Epithelial cell of proximal tubule (primary cell): ENCODE results near the gene CLEC6A. TPM values are rescaled to one million over a fixed set of nuclear protein-coding genes. Genes with fewer than 3 reads are reported as not detected.

Experiments used
- DNase-seq: peaks from one replicate; pipeline ENCODE4 v3.0.0-alpha.2; 2011; ENCODE audit warnings: low read depth
- H3K4me3 ChIP-seq: 2 replicates; pipeline ENCODE4 v1.5.1; 2011; ENCODE audit warnings: low read depth, mild to moderate bottlenecking, low read length
- total RNA-seq: library from RNA; depleted of rRNA; stranded (reverse); fragments of >200 nt; gene quantifications from 2 replicates; pipeline ENCODE4 v1.2.3, GENCODE V29; 2015
- TF ChIP-seq, protein P1 (sequence below): conservative IDR thresholded peaks from 2 replicates; pipeline ENCODE4 v1.5.1; 2012; ENCODE audit warnings: low read depth, mild to moderate bottlenecking, low read length

CLEC6A gene
- total RNA-seq, 1 donor from 2014 or later = not detected

DNA sequence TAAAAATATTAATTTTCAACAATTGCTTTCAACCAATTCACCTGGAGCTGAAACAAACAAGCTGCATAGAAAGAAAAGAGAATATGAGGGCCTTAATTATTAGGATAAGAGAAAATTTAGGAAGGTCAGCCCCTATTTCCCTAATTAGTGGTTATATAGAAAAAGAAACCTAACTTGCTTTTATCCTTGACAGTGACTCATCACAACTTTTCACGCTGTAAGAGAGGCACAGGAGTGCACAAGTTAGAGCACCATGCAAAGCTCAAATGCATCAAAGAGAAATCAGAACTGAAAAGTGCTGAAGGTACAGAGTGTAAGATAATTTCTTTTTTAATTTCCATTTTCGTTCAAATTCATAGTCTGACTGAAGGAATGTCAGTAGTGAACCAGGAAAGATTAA lies 62.2 kb downstream of the CLEC6A start:
- H3K4me3 ChIP-seq = no peak overlapping the region
- no peak for DNase-seq
- TF ChIP-seq, protein P1, sequence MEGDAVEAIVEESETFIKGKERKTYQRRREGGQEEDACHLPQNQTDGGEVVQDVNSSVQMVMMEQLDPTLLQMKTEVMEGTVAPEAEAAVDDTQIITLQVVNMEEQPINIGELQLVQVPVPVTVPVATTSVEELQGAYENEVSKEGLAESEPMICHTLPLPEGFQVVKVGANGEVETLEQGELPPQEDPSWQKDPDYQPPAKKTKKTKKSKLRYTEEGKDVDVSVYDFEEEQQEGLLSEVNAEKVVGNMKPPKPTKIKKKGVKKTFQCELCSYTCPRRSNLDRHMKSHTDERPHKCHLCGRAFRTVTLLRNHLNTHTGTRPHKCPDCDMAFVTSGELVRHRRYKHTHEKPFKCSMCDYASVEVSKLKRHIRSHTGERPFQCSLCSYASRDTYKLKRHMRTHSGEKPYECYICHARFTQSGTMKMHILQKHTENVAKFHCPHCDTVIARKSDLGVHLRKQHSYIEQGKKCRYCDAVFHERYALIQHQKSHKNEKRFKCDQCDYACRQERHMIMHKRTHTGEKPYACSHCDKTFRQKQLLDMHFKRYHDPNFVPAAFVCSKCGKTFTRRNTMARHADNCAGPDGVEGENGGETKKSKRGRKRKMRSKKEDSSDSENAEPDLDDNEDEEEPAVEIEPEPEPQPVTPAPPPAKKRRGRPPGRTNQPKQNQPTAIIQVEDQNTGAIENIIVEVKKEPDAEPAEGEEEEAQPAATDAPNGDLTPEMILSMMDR = no peak

DNA sequence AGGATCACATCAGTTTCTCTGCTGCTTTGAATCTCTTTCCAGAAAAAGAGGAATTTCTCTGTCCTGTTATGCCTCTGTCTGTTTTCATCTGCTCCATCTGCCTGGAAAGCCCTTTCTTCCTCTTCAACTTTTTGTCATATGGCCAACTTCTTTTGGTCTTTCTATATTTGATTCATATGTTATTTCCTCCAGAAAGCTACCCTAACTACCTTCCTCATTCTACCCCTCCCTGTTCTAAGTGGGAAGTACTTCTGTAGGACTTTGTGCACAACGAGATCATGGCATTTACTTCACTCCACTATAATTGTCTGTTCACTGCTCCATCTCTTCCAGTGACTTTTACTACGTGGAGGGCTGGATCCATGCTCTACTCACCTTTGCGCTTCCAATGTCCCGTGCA lies 63.4 kb downstream of the CLEC6A start:
- H3K4me3 ChIP-seq = no peak overlapping the region
- DNase-seq = no peak
- TF ChIP-seq, protein P1 = no peak

DNA sequence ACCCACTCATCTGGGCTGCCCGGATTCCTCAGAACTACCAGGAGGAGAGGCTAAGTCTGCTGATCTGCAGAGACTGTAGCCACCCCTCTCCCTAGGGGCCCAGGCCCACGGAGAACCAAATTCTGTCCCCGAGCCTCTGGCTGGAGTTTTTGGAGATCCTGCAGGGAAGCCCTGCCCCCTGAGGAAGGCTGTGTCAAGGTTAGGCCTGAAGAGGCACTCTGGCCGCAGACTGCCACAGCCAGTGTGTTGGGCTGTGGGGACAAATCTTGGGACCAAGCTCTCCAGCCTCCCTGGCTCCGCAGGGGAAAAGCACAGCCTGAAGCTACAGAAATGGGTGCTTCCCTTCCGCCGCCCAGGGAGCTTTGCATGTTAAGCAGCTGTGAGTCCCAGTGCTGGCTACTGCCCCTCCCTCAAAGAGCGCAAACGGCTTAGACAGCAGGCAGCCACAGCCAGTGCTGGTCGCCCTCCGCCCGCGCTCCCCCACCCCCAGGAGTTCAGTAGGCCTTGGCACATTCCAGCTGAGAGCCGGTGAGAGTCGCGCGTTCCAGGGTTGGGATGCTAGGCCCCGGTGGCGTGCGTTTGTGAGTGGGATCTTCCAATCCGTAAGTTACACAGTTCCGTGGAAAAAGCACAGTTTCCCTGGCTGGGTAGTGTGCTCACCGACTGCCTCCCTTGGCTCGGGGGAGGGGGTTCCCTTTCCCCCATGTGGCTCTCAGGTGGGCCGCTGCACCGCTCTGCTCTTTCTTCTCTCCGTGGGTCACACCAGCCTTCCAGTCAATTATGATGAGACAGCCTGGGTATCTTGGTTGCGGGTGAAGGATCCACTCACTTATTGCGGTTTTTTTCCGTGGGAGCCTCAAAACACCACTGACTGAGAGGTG lies 71.7 kb downstream of the CLEC6A start:
- DNase-seq = no peak
- no peak overlapping the region for H3K4me3 ChIP-seq
- TF ChIP-seq, protein P1 = no peak

Other genes with a start within 250 kb of the CLEC6A start
- 0.23 TPM in 1 of 2 replicates, not detected in the other for gene FAM90A1, start 228.3 kb upstream of the CLEC6A start, total RNA-seq
- not detected in 2 replicates for gene CLEC4D, start 57.5 kb downstream of the CLEC6A start, total RNA-seq
- gene CLEC4E, start 84.9 kb downstream of the CLEC6A start, total RNA-seq = 6.7 and 11.3 TPM in 2 replicates
- gene AICDA, start 156.9 kb downstream of the CLEC6A start, total RNA-seq = not detected in 2 replicates
- gene MFAP5, start 206.9 kb downstream of the CLEC6A start, total RNA-seq = 0.75 and 0.94 TPM in 2 replicates
- gene RIMKLB, start 242.0 kb downstream of the CLEC6A start, total RNA-seq = 19.8 and 34.0 TPM in 2 replicates